ENCODE results near the gene MGAT5B. TPM values are rescaled to one million over a fixed set of nuclear protein-coding genes. Genes with fewer than 3 reads are reported as not detected.
A peak's percentile ranks its signal among the peaks of the same experiment; 100 is the strongest.

Gene MGAT5B
- total RNA-seq, 1 experiment from 2014 or later = 4.4 TPM

DNA sequence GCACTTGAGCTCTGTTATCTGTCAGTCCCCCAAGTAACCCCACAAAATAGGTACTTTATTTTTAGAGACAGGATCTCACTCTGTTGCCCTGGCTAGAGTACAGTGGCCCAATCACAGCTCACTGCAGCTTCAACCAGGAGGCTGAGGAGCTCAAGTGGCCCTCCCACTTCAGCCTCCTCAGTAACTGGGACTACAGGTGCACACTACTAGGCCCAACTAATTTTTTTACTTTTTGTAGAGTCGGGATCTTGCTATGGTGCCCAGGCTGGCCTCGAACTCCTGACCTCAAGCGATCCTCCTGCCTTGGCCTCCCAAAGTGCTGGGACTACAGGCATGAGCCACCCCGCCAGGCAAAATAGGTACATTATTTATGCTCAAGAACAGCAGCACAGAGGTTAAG lies 99.6 kb downstream of the MGAT5B start:
- H3K4me2 ChIP-seq (ENCODE audit: low read length) = no peak overlapping the region
- peaks cover 0 to 26% of the 10 kb centered on the region in 2 experiments; a peak in 3 of 4 replicates for H3K4me1 ChIP-seq (ENCODE audit: control insufficient read depth in 1 of 2, insufficient read depth in 2 of 2, low read length in 2 of 2)
- H3K79me2 ChIP-seq (ENCODE audit: insufficient read depth, low read length) = no peaks in the 10 kb centered on the region
- intact Hi-C loops (cut with micrococcal nuclease) = no loop called here
- no peak for TF ChIP-seq EZH2phosphoT487 (IDR thresholded peaks at IDR 0.05; ENCODE audit: borderline replicate concordance)
- no peak for TF ChIP-seq EZH2 (IDR thresholded peaks at IDR 0.05)
- TF ChIP-seq RAD21 (IDR thresholded peaks at IDR 0.05; ENCODE audit: low read depth) = no peak
- DNase-seq (ENCODE audit: low read depth, low spot score) (no peak), ATAC-seq (no peak)
- no peak overlapping the region for H3K27ac ChIP-seq (ENCODE audit: low read depth, low read length)
- ChIA-PET POLR2A (no interaction called here), RAD21 (ENCODE audit: low non-redundant PET in 1 of 2, low total read pairs in 2 of 2, uncharacterized antibody in 2 of 2, unreplicated experiment in 2 of 2) (no interaction called here), CTCF (no interaction called here)
- H3K4me3 ChIP-seq (replicated peaks in 1 of 2; ENCODE audit: low read depth in 1 of 2, low read length in 2 of 2) = no peak overlapping the region
- H4K20me1 ChIP-seq (ENCODE audit: insufficient read depth) = no peaks in the 10 kb centered on the region
- H3K36me3 ChIP-seq (ENCODE audit: control insufficient read depth in 1 of 2, insufficient read depth in 2 of 2, low read length in 2 of 2) = no peaks in the 10 kb centered on the region
- H3K9me3 ChIP-seq (ENCODE audit: control insufficient read depth in 1 of 2, insufficient read depth in 1 of 2, low read depth in 1 of 2, low read length in 2 of 2) = no peaks in the 10 kb centered on the region
- H3K27me3 ChIP-seq (ENCODE audit: insufficient read depth, low read length) = peaks cover 7% of the 10 kb centered on the region; the same call in 1 of the 2 replicates
- no peak overlapping the region for H3K9ac ChIP-seq (ENCODE audit: low read length)
- BruUV-seq (replicated peaks) = no TSS peak
- H3K9me2 ChIP-seq (ENCODE audit: insufficient read depth) = no peaks in the 10 kb centered on the region
- H2AFZ ChIP-seq (ENCODE audit: low read depth, low read length, poor library complexity, severe bottlenecking) = no peak overlapping the region

DNA sequence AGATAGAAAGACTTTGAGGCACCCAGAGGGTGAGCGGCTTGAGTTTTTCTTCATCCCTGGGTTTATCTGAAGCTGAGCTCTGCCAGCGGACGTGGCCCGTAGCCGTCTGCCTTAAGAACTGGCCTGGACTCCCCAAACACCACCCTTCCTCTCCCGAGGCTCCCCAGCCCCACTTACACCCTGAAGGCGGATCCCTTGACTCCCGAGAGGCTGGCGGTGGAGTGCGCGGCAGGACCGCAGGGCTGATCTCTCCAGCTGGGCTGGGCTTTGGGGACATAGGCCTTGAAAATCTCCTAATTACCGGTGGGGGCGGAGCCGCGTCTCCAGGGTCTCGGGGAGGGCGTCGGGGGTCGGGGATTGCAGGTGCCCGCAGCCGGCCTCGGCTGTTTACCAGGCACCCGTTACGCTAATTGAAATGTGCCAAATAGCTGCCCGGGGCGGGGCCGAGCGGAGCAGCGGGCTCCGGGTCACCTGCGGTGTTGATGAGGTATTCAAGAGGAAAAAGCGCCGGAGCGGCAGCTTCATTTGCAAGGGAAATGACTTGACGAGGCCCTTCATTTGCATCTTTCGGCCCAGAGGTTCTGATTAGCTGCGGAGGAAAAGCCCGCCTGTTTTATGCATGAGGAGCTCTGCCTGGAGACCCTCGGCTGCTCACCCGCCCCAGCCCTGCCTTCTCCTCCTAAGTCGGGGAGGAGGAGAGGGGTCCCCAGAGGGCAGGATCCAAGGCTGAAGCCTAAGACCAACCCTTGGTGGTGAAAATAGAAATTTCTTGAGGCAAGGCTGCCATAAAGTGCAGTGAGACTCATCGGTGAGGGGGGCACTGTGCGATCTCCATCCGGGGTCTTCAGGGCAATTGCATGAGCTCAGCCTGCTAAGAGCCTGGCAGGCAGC lies 100.7 kb downstream of the MGAT5B start:
- Histone ChIP-seq H3K9me3 (ENCODE audit: control insufficient read depth in 1 of 2, insufficient read depth in 1 of 2, low read depth in 1 of 2, low read length in 2 of 2) (no peaks in the 10 kb centered on the region), H3K27ac (ENCODE audit: low read depth, low read length) (no peak overlapping the region), H3K4me2 (ENCODE audit: low read length) (peak overlapping the region; percentile 79), H3K9ac (ENCODE audit: low read length) (peak overlapping the region; percentile 41), H3K79me2 (ENCODE audit: insufficient read depth, low read length) (no peaks in the 10 kb centered on the region), H3K27me3 (ENCODE audit: insufficient read depth, low read length) (peaks cover 7% of the 10 kb centered on the region; the same call in 1 of the 2 replicates), H3K4me3 (replicated peaks in 1 of 2; ENCODE audit: low read depth in 1 of 2, low read length in 2 of 2) (peak overlapping the region; percentile 34 to 46), H3K9me2 (ENCODE audit: insufficient read depth) (no peaks in the 10 kb centered on the region), H2AFZ (ENCODE audit: low read depth, low read length, poor library complexity, severe bottlenecking) (peak overlapping the region; percentile 84), H3K4me1 (ENCODE audit: control insufficient read depth in 1 of 2, insufficient read depth in 2 of 2, low read length in 2 of 2) (peaks cover 0 to 26% of the 10 kb centered on the region in 2 experiments; a peak in 3 of 4 replicates), H3K36me3 (ENCODE audit: control insufficient read depth in 1 of 2, insufficient read depth in 2 of 2, low read length in 2 of 2) (no peaks in the 10 kb centered on the region), H4K20me1 (ENCODE audit: insufficient read depth) (no peaks in the 10 kb centered on the region)
- POLR2A ChIA-PET = interaction anchor here (1.1 kb wide), 1 partner anchor 24 kb away, joined by 3 read pairs; no protein-coding TSS in a partner anchor
- BruUV-seq (replicated peaks) = no TSS peak
- CTCF ChIA-PET = interaction anchor here (1.6 kb wide), 1 partner anchor 87 kb away, joined by 3 read pairs; no protein-coding TSS in a partner anchor
- ATAC-seq (peak; percentile 65), DNase-seq (ENCODE audit: low read depth, low spot score) (no peak)
- TF ChIP-seq, protein P1, sequence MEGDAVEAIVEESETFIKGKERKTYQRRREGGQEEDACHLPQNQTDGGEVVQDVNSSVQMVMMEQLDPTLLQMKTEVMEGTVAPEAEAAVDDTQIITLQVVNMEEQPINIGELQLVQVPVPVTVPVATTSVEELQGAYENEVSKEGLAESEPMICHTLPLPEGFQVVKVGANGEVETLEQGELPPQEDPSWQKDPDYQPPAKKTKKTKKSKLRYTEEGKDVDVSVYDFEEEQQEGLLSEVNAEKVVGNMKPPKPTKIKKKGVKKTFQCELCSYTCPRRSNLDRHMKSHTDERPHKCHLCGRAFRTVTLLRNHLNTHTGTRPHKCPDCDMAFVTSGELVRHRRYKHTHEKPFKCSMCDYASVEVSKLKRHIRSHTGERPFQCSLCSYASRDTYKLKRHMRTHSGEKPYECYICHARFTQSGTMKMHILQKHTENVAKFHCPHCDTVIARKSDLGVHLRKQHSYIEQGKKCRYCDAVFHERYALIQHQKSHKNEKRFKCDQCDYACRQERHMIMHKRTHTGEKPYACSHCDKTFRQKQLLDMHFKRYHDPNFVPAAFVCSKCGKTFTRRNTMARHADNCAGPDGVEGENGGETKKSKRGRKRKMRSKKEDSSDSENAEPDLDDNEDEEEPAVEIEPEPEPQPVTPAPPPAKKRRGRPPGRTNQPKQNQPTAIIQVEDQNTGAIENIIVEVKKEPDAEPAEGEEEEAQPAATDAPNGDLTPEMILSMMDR (IDR thresholded peaks at IDR 0.05 in 2 of 3, conservative IDR thresholded peaks at IDR 0.05 in 1 of 3; ENCODE audit: borderline replicate concordance in 1 of 3, insufficient read depth in 1 of 3, low read depth in 2 of 3, low read length in 2 of 3) = no peak
- TF ChIP-seq JUND (IDR thresholded peaks at IDR 0.05) (no peak), SP1 (IDR thresholded peaks at IDR 0.05; ENCODE audit: low read depth) (no peak), SRF (IDR thresholded peaks at IDR 0.05; ENCODE audit: low read depth) (no peak), CEBPB (IDR thresholded peaks at IDR 0.05; ENCODE audit: low read depth) (no peak), CBX3 (IDR thresholded peaks at IDR 0.05; ENCODE audit: low read depth) (no peak), EZH2 (IDR thresholded peaks at IDR 0.05) (no peak)
- RAD21 ChIA-PET (ENCODE audit: low non-redundant PET in 1 of 2, low total read pairs in 2 of 2, uncharacterized antibody in 2 of 2, unreplicated experiment in 2 of 2) = no interaction called here
- intact Hi-C loops (cut with micrococcal nuclease) = no loop called here
